Stimulated activated naive CD8-positive, alpha-beta T cell treated with anti-CD3 and anti-CD28 coated beads, Interleukin-15, Interleukin-2, amounts not matched to agents 100 ng/mL and 50 ng/mL, for 24 hours (primary cell): Measurements from ENCODE around the gene FAM8A1.
A peak's percentile ranks its signal among the peaks of the same experiment; 100 is the strongest.

Experiments used
- H3K27ac Mint-ChIP-seq: one replicate; pipeline ENCODE4 v1.8.0; 2021; ENCODE audit warnings: mild to moderate bottlenecking, mixed read lengths
- H3K27me3 Mint-ChIP-seq: one replicate; pipeline ENCODE4 v1.8.0; 2021; ENCODE audit warnings: mixed read lengths
- H3K36me3 Mint-ChIP-seq: one replicate; pipeline ENCODE4 v1.8.0; 2021; ENCODE audit warnings: low read depth, mixed read lengths
- H3K4me1 Mint-ChIP-seq: one replicate; pipeline ENCODE4 v1.8.0; 2021; ENCODE audit warnings: low read depth, mixed read lengths
- H3K4me3 Mint-ChIP-seq: one replicate; pipeline ENCODE4 v1.8.0; 2021; ENCODE audit warnings: mild to moderate bottlenecking, mixed read lengths
- H3K9me3 Mint-ChIP-seq: one replicate; pipeline ENCODE4 v1.8.0; 2021; ENCODE audit warnings: mixed read lengths

The FAM8A1 gene

GRCh38 chr6:17628873-17629272, 28.8 kb downstream of the FAM8A1 start:
- Mint-ChIP-seq H3K4me3 (no peak overlapping the region), H3K36me3 (peaks cover 93% of the 10 kb centered on the region), H3K9me3 (no peaks in the 10 kb centered on the region)

GRCh38 chr6:17629824-17630510, 29.9 kb downstream of the FAM8A1 start:
- no peaks in the 10 kb centered on the region for H3K9me3 Mint-ChIP-seq
- no peak overlapping the region for H3K4me3 Mint-ChIP-seq
- peaks cover 90% of the 10 kb centered on the region for H3K36me3 Mint-ChIP-seq
- peaks cover 53% of the 10 kb centered on the region for H3K4me1 Mint-ChIP-seq
- no peaks in the 10 kb centered on the region for H3K27me3 Mint-ChIP-seq
- H3K27ac Mint-ChIP-seq, result peak overlapping the region; percentile 63

More at GRCh38 chr6:17628873-17629272, 28.8 kb downstream of the FAM8A1 start:
- peaks cover 53% of the 10 kb centered on the region for H3K4me1 Mint-ChIP-seq
- H3K27ac Mint-ChIP-seq, result peak overlapping the region; percentile 63
- H3K27me3 Mint-ChIP-seq, result no peaks in the 10 kb centered on the region

GRCh38 chr6:17630511-17631073, 30.5 kb downstream of the FAM8A1 start:
- Mint-ChIP-seq H3K4me1 (peaks cover 56% of the 10 kb centered on the region), H3K27me3 (no peaks in the 10 kb centered on the region), H3K4me3 (no peak overlapping the region), H3K9me3 (no peaks in the 10 kb centered on the region), H3K36me3 (peaks cover 88% of the 10 kb centered on the region), H3K27ac (no peak overlapping the region)

- H3K9me3 Mint-ChIP-seq, result no peaks in the 10 kb centered on the region
- H3K4me1 Mint-ChIP-seq, result peaks cover 69% of the 10 kb centered on the region
- H3K27me3 Mint-ChIP-seq, result no peaks in the 10 kb centered on the region
- H3K36me3 Mint-ChIP-seq, result peaks cover 90% of the 10 kb centered on the region
- H3K4me3 Mint-ChIP-seq, result no peak overlapping the region
- H3K27ac Mint-ChIP-seq, result peak overlapping the region; percentile 77
Measured at GRCh38 chr6:17632934-17633333, 32.8 kb downstream of the FAM8A1 start.

- peak overlapping the region; percentile 21 for H3K4me3 Mint-ChIP-seq
- no peaks in the 10 kb centered on the region for H3K9me3 Mint-ChIP-seq
- peaks cover 67% of the 10 kb centered on the region for H3K4me1 Mint-ChIP-seq
- H3K27me3 Mint-ChIP-seq, result no peaks in the 10 kb centered on the region
- H3K27ac Mint-ChIP-seq, result peak overlapping the region; percentile 77
- H3K36me3 Mint-ChIP-seq, result peaks cover 90% of the 10 kb centered on the region
Measured at GRCh38 chr6:17633465-17634188, 33.5 kb downstream of the FAM8A1 start.

- Mint-ChIP-seq H3K27ac (peak overlapping the region; percentile 57), H3K9me3 (no peaks in the 10 kb centered on the region), H3K27me3 (no peaks in the 10 kb centered on the region), H3K4me3 (no peak overlapping the region), H3K4me1 (peaks cover 54% of the 10 kb centered on the region), H3K36me3 (peaks cover 89% of the 10 kb centered on the region)
Measured at GRCh38 chr6:17635568-17635967, 35.5 kb downstream of the FAM8A1 start.

- H3K9me3 Mint-ChIP-seq, result no peaks in the 10 kb centered on the region
- H3K4me3 Mint-ChIP-seq, result no peak overlapping the region
- H3K4me1 Mint-ChIP-seq, result peaks cover 43% of the 10 kb centered on the region
- H3K36me3 Mint-ChIP-seq, result peaks cover 87% of the 10 kb centered on the region
- H3K27me3 Mint-ChIP-seq, result no peaks in the 10 kb centered on the region
- H3K27ac Mint-ChIP-seq, result peak overlapping the region; percentile 14
Measured at GRCh38 chr6:17638212-17638715, 38.2 kb downstream of the FAM8A1 start.

GRCh38 chr6:17640477-17640917, 40.4 kb downstream of the FAM8A1 start:
- no peak overlapping the region for H3K27ac Mint-ChIP-seq
- no peaks in the 10 kb centered on the region for H3K9me3 Mint-ChIP-seq
- no peak overlapping the region for H3K4me3 Mint-ChIP-seq
- H3K36me3 Mint-ChIP-seq, result peaks cover 87% of the 10 kb centered on the region
- H3K27me3 Mint-ChIP-seq, result no peaks in the 10 kb centered on the region
- H3K4me1 Mint-ChIP-seq, result peaks cover 26% of the 10 kb centered on the region

- Mint-ChIP-seq H3K4me1 (peaks cover 14% of the 10 kb centered on the region), H3K27ac (no peak overlapping the region), H3K9me3 (no peaks in the 10 kb centered on the region), H3K27me3 (no peaks in the 10 kb centered on the region), H3K36me3 (peaks cover 73% of the 10 kb centered on the region), H3K4me3 (no peak overlapping the region)
Measured at GRCh38 chr6:17648745-17649144, 48.6 kb downstream of the FAM8A1 start.

GRCh38 chr6:17650656-17651309, 50.7 kb downstream of the FAM8A1 start:
- Mint-ChIP-seq H3K4me3 (no peak overlapping the region), H3K9me3 (no peaks in the 10 kb centered on the region), H3K36me3 (peaks cover 74% of the 10 kb centered on the region), H3K4me1 (peaks cover 32% of the 10 kb centered on the region), H3K27me3 (no peaks in the 10 kb centered on the region), H3K27ac (no peak overlapping the region)

GRCh38 chr6:17653198-17653882, 53.2 kb downstream of the FAM8A1 start:
- peak overlapping the region; percentile 71 for H3K27ac Mint-ChIP-seq
- H3K36me3 Mint-ChIP-seq, result peaks cover 81% of the 10 kb centered on the region
- no peaks in the 10 kb centered on the region for H3K27me3 Mint-ChIP-seq
- H3K4me1 Mint-ChIP-seq, result peaks cover 46% of the 10 kb centered on the region
- no peak overlapping the region for H3K4me3 Mint-ChIP-seq
- H3K9me3 Mint-ChIP-seq, result no peaks in the 10 kb centered on the region

- Mint-ChIP-seq H3K36me3 (peaks cover 82% of the 10 kb centered on the region), H3K27ac (peak overlapping the region; percentile 23), H3K9me3 (no peaks in the 10 kb centered on the region), H3K4me1 (peaks cover 41% of the 10 kb centered on the region), H3K27me3 (no peaks in the 10 kb centered on the region), H3K4me3 (no peak overlapping the region)
Measured at GRCh38 chr6:17656092-17656491, 56.0 kb downstream of the FAM8A1 start.

- Mint-ChIP-seq H3K27ac (peak overlapping the region; percentile 23), H3K27me3 (no peaks in the 10 kb centered on the region), H3K4me1 (peaks cover 41% of the 10 kb centered on the region), H3K36me3 (peaks cover 85% of the 10 kb centered on the region), H3K4me3 (no peak overlapping the region), H3K9me3 (no peaks in the 10 kb centered on the region)
Measured at GRCh38 chr6:17656644-17657043, 56.5 kb downstream of the FAM8A1 start.
